GM23248 (cell line): Measurements from ENCODE around the gene MTFMT. TPM values are rescaled to one million over a fixed set of nuclear protein-coding genes. Genes with fewer than 3 reads are reported as not detected.

ENCODE experiments used
- DNase-seq: peaks from one replicate; pipeline ENCODE4 v3.0.0-alpha.2; 2015
- H2AFZ ChIP-seq: fragments of 200-600 bp; sonication (generic); 2 replicates; pipeline ENCODE4 v1.6.1; 2016; ENCODE audit warnings: antibody characterized with exemption
- H3F3A ChIP-seq: fragments of 200-600 bp; sonication (generic); 2 replicates; pipeline ENCODE4 v1.6.1; 2016; ENCODE audit warnings: mild to moderate bottlenecking, antibody characterized with exemption, mixed run types; ENCODE audit not compliant: insufficient read depth
- H3K27ac ChIP-seq: fragments of 200-600 bp; sonication (generic); 2 replicates; pipeline ENCODE4 v1.5.1; 2016; ENCODE audit warnings: mild to moderate bottlenecking
- H3K27me3 ChIP-seq: fragments of 200-600 bp; sonication (generic); replicated peaks from 2 replicates; pipeline ENCODE4 v1.6.1; 2016; ENCODE audit warnings: mild to moderate bottlenecking; ENCODE audit not compliant: insufficient read depth
- H3K36me3 ChIP-seq: fragments of 200-600 bp; sonication (generic); 2 replicates; pipeline ENCODE4 v1.6.1; 2016; ENCODE audit warnings: low read depth, mild to moderate bottlenecking
- H3K4me1 ChIP-seq: fragments of 200-600 bp; sonication (generic); 2 replicates; pipeline ENCODE4 v1.6.1; 2016; ENCODE audit warnings: mild to moderate bottlenecking; ENCODE audit not compliant: insufficient read depth
- H3K4me2 ChIP-seq: fragments of 200-600 bp; sonication (generic); one replicate; pipeline ENCODE4 v1.6.1; 2016; ENCODE audit warnings: mild to moderate bottlenecking; ENCODE audit not compliant: unreplicated experiment
- H3K4me3 ChIP-seq: fragments of 200-600 bp; sonication (generic); 2 replicates; pipeline ENCODE4 v1.5.1; 2016; ENCODE audit warnings: mild to moderate bottlenecking
- H3K79me2 ChIP-seq: fragments of 200-600 bp; sonication (generic); 2 replicates; pipeline ENCODE4 v1.6.1; 2016; ENCODE audit warnings: mild to moderate bottlenecking; ENCODE audit not compliant: insufficient read depth
- H3K9ac ChIP-seq: fragments of 200-600 bp; sonication (generic); 2 replicates; pipeline ENCODE4 v1.6.1; 2016; ENCODE audit warnings: mild to moderate bottlenecking
- H3K9me2 ChIP-seq: fragments of 200-600 bp; sonication (generic); 2 replicates; pipeline ENCODE4 v1.6.1; 2016; ENCODE audit warnings: mixed run types, mild to moderate bottlenecking, moderate library complexity; ENCODE audit not compliant: insufficient read depth
- H3K9me3 ChIP-seq: fragments of 200-600 bp; sonication (generic); one replicate; pipeline ENCODE4 v1.6.1; 2017; ENCODE audit warnings: low read depth
- H4K20me1 ChIP-seq: fragments of 200-600 bp; sonication (generic); 2 replicates; pipeline ENCODE4 v1.6.0; 2016; ENCODE audit not compliant: insufficient read depth
- EZH2 ChIP-seq: fragments of 200-600 bp; sonication (generic); IDR thresholded peaks from 2 replicates; pipeline ENCODE4 v1.6.1; 2018; ENCODE audit warnings: antibody characterized with exemption, mild to moderate bottlenecking; ENCODE audit not compliant: insufficient read depth, poor library complexity, severe bottlenecking
- EZH2phosphoT487 ChIP-seq: fragments of 200-600 bp; sonication (generic); IDR thresholded peaks from 2 replicates; pipeline ENCODE4 v1.6.1; 2018; ENCODE audit warnings: antibody characterized with exemption, moderate library complexity, mild to moderate bottlenecking, low read depth; ENCODE audit not compliant: insufficient read depth
- WGBS, 2 experiments: methylation state at CpG; one replicate each; pipeline ENCODE4 v1.1.6; 2015 to 2017; ENCODE audit warnings: low lambda C conversion rate in 2 of 2, low coverage in 1 of 2; ENCODE audit errors: missing lambda C conversion rate in 2 of 2; 5-methylcytosine and 5-hydroxymethylcytosine counted together
- in situ Hi-C: fragments of 300-500 bp; cut with MboI; formaldehyde crosslinking; loops from 2 replicates; pipeline ENCODE4 v1.15.0; 2020
- polyA plus RNA-seq: library from polyadenylated mRNA; unstranded; fragments of >200 nt; fragmentation: Nextera tagmentation; extraction: Ambion mirVana; gene quantifications from 2 replicates; pipeline ENCODE4 v1.2.1, GENCODE V29; 2016
- total RNA-seq: library from RNA; depleted of rRNA; stranded (reverse); fragments of >200 nt; shearing (Covaris generic); gene quantifications from 2 replicates; pipeline ENCODE4 v1.2.3, GENCODE V29; 2014

MTFMT gene
- total and polyA plus RNA-seq, 2 experiments from 2014 or later = 23.8 to 25.3 TPM

- DNase-seq = no peak
- no peaks in the 10 kb centered on the region for H3K9me2 ChIP-seq
- no peak overlapping the region for H2AFZ ChIP-seq
- H3F3A ChIP-seq = no peaks in the 10 kb centered on the region; the same call in 1 of the 2 replicates
- H3K4me1 ChIP-seq = no peaks in the 10 kb centered on the region
- H4K20me1 ChIP-seq = no peaks in the 10 kb centered on the region
- no peak overlapping the region for H3K27ac ChIP-seq
- H3K4me2 ChIP-seq = no peak overlapping the region
- in situ Hi-C loops = no loop called here
- no peak overlapping the region for H3K9ac ChIP-seq
- H3K9me3 ChIP-seq = no peaks in the 10 kb centered on the region
- 64 to 67% methylated on average over 5 of the region's 5 CpGs for WGBS, 2 experiments
- no peak for TF ChIP-seq EZH2phosphoT487
- TF ChIP-seq EZH2 = no peak
- H3K79me2 ChIP-seq = no peaks in the 10 kb centered on the region
- peaks cover 14% of the 10 kb centered on the region for H3K27me3 ChIP-seq
- H3K36me3 ChIP-seq = no peaks in the 10 kb centered on the region
- H3K4me3 ChIP-seq = no peak overlapping the region
These were observed 32.6 kb upstream of the MTFMT start for GRCh38 chr15:65062061-65062460.

- no peaks in the 10 kb centered on the region for H3K36me3 ChIP-seq
- H3K4me3 ChIP-seq = no peak overlapping the region
- no peaks in the 10 kb centered on the region for H3K4me1 ChIP-seq
- H3K9ac ChIP-seq = no peak overlapping the region
- H3K27me3 ChIP-seq = peaks cover 3% of the 10 kb centered on the region; the same call in 1 of the 2 replicates
- no peaks in the 10 kb centered on the region for H3K9me3 ChIP-seq
- H3F3A ChIP-seq = no peaks in the 10 kb centered on the region; the same call in none of the 2 replicates
- H3K9me2 ChIP-seq = no peaks in the 10 kb centered on the region
- no peak overlapping the region for H2AFZ ChIP-seq
- H4K20me1 ChIP-seq = no peaks in the 10 kb centered on the region
- WGBS, 2 experiments = 62 to 64% methylated on average over 6 of the region's 6 CpGs
- no peak for DNase-seq
- TF ChIP-seq EZH2 = no peak
- TF ChIP-seq EZH2phosphoT487 = no peak
- no peaks in the 10 kb centered on the region for H3K79me2 ChIP-seq
- H3K4me2 ChIP-seq = no peak overlapping the region
- no peak overlapping the region for H3K27ac ChIP-seq
- in situ Hi-C loops = no loop called here
These were observed 31.4 kb upstream of the MTFMT start for GRCh38 chr15:65060641-65061397.

- TF ChIP-seq EZH2phosphoT487 = no peak
- no peak for TF ChIP-seq EZH2
- in situ Hi-C loops = no loop called here
- H3K4me1 ChIP-seq = no peaks in the 10 kb centered on the region
- H3K27ac ChIP-seq = no peak overlapping the region
- H3K36me3 ChIP-seq = no peaks in the 10 kb centered on the region
- H3K27me3 ChIP-seq = no peaks in the 10 kb centered on the region
- 57 to 66% methylated on average over 4 of the region's 4 CpGs for WGBS, 2 experiments
- H2AFZ ChIP-seq = no peak overlapping the region
- no peak overlapping the region for H3K9ac ChIP-seq
- no peaks in the 10 kb centered on the region for H4K20me1 ChIP-seq
- no peaks in the 10 kb centered on the region; the same call in none of the 2 replicates for H3F3A ChIP-seq
- H3K79me2 ChIP-seq = no peaks in the 10 kb centered on the region
- no peak overlapping the region for H3K4me3 ChIP-seq
- no peaks in the 10 kb centered on the region for H3K9me2 ChIP-seq
- no peaks in the 10 kb centered on the region for H3K9me3 ChIP-seq
- no peak for DNase-seq
- H3K4me2 ChIP-seq = no peak overlapping the region
These were observed 30.6 kb upstream of the MTFMT start for GRCh38 chr15:65059931-65060596.

GRCh38 chr15:65059369-65059750 lies 29.9 kb upstream of the MTFMT start:
- no peak for DNase-seq
- TF ChIP-seq EZH2 = no peak
- TF ChIP-seq EZH2phosphoT487 = no peak
- H3K27me3 ChIP-seq = no peaks in the 10 kb centered on the region
- no peak overlapping the region for H2AFZ ChIP-seq
- H3K9me2 ChIP-seq = no peaks in the 10 kb centered on the region
- 60 to 73% methylated on average over 3 of the region's 3 CpGs for WGBS, 2 experiments
- H3K79me2 ChIP-seq = no peaks in the 10 kb centered on the region
- no peak overlapping the region for H3K27ac ChIP-seq
- H3F3A ChIP-seq = no peaks in the 10 kb centered on the region; the same call in none of the 2 replicates
- no peak overlapping the region for H3K9ac ChIP-seq
- no peak overlapping the region for H3K4me3 ChIP-seq
- no peaks in the 10 kb centered on the region for H3K36me3 ChIP-seq
- no peaks in the 10 kb centered on the region for H3K4me1 ChIP-seq
- in situ Hi-C loops = no loop called here
- H3K4me2 ChIP-seq = no peak overlapping the region
- no peaks in the 10 kb centered on the region for H3K9me3 ChIP-seq
- no peaks in the 10 kb centered on the region for H4K20me1 ChIP-seq
